Stimulated activated CD8-positive, alpha-beta memory T cell treated with anti-CD3 and anti-CD28 coated beads, Interleukin-4, amount 100 ng/mL, for 1 hour (primary cell): Measurements from ENCODE around the gene USP35.
"Not testable (repeated sequence)": the region's sequence is repeated elsewhere in the genome, so short reads cannot be mapped to it uniquely, and the experiment has no call there.

ENCODE experiments used
- DNase-seq, 2 donors: peaks; one replicate each; pipeline ENCODE4 v3.0.0-alpha.2; 2020; ENCODE audit warnings: low read depth in 2 of 2, low spot score in 1 of 2

Gene USP35

GRCh38 chr11:78170413-78170812, 18.3 kb upstream of the USP35 start:
- DNase-seq = no peak

- no peak for DNase-seq
Observed at GRCh38 chr11:78170874-78171549, 17.7 kb upstream of the USP35 start.

- no peak for DNase-seq
Observed at GRCh38 chr11:78171951-78172350, 16.8 kb upstream of the USP35 start.

- DNase-seq = not testable (repeated sequence)
Observed at GRCh38 chr11:78175862-78176261, 12.9 kb upstream of the USP35 start.

GRCh38 chr11:78176605-78177141, 12.0 kb upstream of the USP35 start:
- no peak for DNase-seq

GRCh38 chr11:78177216-78177615, 11.5 kb upstream of the USP35 start:
- no peak for DNase-seq

DNA sequence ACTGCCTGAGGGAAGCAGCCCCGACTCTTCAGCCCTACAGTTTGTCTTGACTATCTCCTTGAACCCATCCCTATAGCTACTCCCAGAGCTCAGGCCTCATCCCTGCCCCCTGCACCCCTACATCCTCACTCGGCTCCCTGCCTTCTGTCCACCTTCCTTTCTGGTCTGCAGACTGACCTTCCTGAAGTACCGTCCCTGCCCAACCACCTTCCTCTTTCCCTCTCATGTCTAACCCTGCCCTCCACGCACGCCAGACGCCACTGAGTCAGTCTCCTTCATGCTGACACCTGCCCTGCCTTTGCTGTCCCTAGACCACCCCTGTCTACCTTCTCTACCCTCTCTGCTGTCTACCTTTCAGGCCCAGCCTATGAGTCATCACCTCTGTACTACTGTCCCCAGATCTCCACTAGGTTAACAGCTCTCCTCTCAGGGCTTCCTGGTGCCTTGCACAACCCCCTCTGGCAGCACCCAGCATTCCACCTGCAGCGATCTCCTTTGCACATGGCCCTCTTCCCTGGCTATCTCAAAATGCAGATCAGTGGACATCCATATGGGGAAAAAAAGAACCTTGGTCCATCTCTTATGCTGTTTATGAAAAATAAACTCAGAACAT, 9.2 kb upstream of the USP35 start:
- no peak for DNase-seq

GRCh38 chr11:78180751-78181150, 8.0 kb upstream of the USP35 start:
- no peak for DNase-seq

DNA sequence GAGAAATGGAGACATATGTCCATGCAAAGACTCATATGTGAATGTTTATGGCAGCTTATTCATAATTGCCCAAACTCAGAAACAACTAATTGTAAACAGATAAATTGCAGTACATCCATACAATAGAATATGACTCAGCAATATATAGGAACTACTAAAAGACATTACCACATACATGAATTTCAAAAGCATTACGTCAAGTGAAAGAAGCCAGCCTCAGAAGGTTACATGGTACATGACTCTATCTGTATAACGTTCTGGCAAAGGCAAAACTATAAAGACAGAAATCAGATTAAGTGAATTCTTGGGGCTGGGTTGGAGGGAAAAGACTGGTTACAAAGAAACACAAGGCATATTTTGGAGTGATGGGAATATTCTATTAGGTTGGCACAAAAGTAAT, 7.5 kb upstream of the USP35 start:
- no peak for DNase-seq

- DNase-seq = peak; percentile 38 to 40
Observed at GRCh38 chr11:78187366-78188285, 1.1 kb upstream of the USP35 start.

- no peak for DNase-seq
Observed at GRCh38 chr11:78189174-78189724, 530 bp downstream of the USP35 start.

DNA sequence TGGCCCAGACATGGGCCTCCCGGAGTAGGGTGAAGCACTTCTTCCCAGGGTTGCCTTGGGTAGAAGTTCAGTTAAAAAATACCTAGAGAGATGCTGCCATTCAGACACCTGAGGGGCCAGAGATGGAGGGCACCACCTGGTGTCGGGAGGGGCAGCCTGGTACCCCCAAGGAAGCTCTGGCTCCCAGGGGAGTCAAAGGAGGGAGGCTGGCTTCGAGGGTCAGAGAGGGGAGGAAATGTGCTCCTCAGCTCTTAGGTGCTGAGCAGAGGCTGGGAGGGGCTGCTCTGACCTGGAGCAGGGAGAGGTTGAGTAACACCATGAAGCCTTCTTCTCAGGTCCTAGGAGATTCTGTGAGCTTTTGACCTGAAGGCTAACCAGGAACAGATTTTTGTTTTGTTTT, 1.1 kb downstream of the USP35 start:
- DNase-seq = no peak

DNA sequence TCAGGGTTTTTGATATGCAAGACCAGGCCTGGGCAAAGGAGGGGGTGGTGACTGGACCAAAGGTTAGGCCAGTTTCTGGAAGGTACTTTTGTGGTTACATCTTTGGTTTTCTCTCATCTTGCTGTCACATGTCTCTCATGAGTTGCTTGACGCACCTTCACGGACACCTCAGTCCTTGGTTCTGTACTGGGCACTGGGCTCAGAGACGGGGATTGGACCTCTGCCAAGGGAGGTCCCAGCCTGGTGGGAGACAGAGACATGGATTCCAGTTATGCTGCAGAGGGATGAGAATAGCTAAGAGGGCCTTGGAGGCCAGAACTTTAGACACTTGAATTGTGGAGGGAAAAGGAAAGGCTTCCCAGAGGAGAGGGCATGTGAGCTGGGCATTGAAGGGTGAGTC, 1.7 kb downstream of the USP35 start:
- DNase-seq = no peak

GRCh38 chr11:78190871-78191538, 2.3 kb downstream of the USP35 start:
- no peak for DNase-seq

GRCh38 chr11:78192223-78192719, 3.6 kb downstream of the USP35 start:
- DNase-seq = no peak

GRCh38 chr11:78192911-78193351, 4.2 kb downstream of the USP35 start:
- DNase-seq = no peak

GRCh38 chr11:78193806-78194205, 5.1 kb downstream of the USP35 start:
- no peak for DNase-seq

GRCh38 chr11:78194490-78194889, 5.8 kb downstream of the USP35 start:
- no peak for DNase-seq

DNA sequence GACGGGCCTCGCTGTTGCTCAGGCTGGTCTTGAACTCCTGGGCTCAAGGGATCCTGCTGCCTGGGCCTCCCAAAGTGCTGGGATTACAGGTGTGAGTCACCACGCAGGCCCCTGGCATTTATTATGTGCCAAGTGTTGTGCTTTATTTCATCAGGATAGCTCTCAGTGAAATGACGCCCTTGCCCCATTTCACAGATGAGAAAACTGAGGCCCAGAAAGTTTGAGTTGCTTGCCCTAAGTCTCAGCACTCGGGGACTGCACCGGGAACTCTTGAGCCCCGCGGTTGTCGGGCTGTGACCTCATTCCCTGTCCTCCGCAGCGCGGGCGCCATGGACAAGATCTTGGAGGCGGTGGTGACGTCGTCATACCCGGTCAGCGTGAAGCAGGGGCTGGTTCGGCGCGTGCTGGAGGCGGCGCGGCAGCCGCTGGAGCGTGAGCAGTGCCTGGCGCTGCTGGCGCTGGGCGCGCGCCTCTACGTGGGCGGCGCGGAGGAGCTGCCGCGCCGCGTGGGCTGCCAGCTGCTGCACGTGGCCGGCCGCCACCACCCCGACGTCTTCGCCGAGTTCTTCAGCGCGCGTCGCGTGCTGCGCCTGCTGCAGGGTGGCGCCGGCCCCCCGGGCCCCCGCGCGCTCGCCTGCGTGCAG, 7.3 kb downstream of the USP35 start:
- no peak for DNase-seq

DNA sequence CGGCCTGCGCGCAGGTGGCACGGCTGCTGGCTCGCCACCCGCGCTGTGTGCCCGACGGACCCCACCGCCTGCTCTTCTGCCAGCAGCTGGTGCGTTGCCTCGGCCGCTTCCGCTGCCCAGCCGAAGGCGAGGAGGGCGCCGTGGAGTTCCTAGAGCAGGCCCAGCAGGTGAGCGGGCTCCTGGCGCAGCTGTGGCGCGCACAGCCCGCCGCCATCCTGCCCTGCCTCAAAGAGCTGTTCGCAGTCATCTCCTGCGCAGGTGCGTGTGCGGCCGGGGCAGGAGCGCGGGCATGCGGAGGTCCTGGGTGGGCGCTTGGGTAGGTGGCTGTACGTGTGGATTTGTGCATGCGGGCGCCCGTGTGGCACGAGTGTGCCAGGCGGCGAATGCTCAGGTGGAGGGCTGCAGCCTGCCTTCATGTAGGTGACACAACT, 8.0 kb downstream of the USP35 start:
- no peak for DNase-seq
